PC-9 (cell line): ENCODE data around the gene SHISA4. TPM values are rescaled to one million over a fixed set of nuclear protein-coding genes. Genes with fewer than 3 reads are reported as not detected.
A peak's percentile ranks its signal among the peaks of the same experiment; 100 is the strongest.

Experiments used
- BruUV-seq: library from RNA; stranded (reverse); fragments of 400-500 nt; replicated peaks from 2 replicates; lab custom pipeline; 2021; lab: Mats Ljungman, UMichigan
- CTCF ChIA-PET: fragments of 300-600 bp; sonication (Branson Sonifier 250); formaldehyde crosslinking; loops from one replicate; lab custom pipeline; 2022; ENCODE audit warnings: antibody characterized with exemption; lab: Charles Lee
- POLR2A ChIA-PET: fragments of 300-600 bp; sonication (Branson Sonifier 250); formaldehyde crosslinking; loops from one replicate; lab custom pipeline; 2022; ENCODE audit warnings: antibody characterized with exemption; ENCODE audit not compliant: unreplicated experiment; lab: Charles Lee
- DNase-seq, 2 experiments: peaks; one replicate each; pipeline versions ENCODE4 v3.0.0 to v3.0.0-alpha.2; 2015 to 2022; ENCODE audit warnings: mixed read lengths in 1 of 2
- H2AFZ ChIP-seq: fragments of 200-600 bp; sonication (generic); 2 replicates; pipeline ENCODE4 v1.8.1; 2017; ENCODE audit warnings: antibody characterized with exemption
- H3F3A ChIP-seq: fragments of 200-600 bp; sonication (generic); 2 replicates; pipeline ENCODE4 v1.8.1; 2017; ENCODE audit warnings: antibody characterized with exemption, mild to moderate bottlenecking, low read depth; ENCODE audit not compliant: insufficient read depth
- H3K27ac ChIP-seq: fragments of 200-600 bp; sonication (generic); 2 replicates; pipeline ENCODE4 v1.6.1; 2016; ENCODE audit warnings: mixed run types
- H3K27me3 ChIP-seq: fragments of 200-600 bp; sonication (generic); 2 replicates; pipeline ENCODE4 v1.6.1; 2016; ENCODE audit warnings: low read depth, mixed run types; ENCODE audit not compliant: insufficient read depth
- H3K36me3 ChIP-seq: fragments of 200-600 bp; sonication (generic); 2 replicates; pipeline ENCODE4 v1.6.1; 2016; ENCODE audit warnings: low read depth, mixed run types
- H3K4me1 ChIP-seq: fragments of 200-600 bp; sonication (generic); replicated peaks from 2 replicates; pipeline ENCODE4 v1.6.1; 2016; ENCODE audit warnings: mixed run types; ENCODE audit not compliant: insufficient read depth
- H3K4me2 ChIP-seq: fragments of 200-600 bp; sonication (generic); 2 replicates; pipeline ENCODE4 v1.6.1; 2017; ENCODE audit warnings: mixed run types
- H3K4me3 ChIP-seq: fragments of 200-600 bp; sonication (generic); 2 replicates; pipeline ENCODE4 v1.6.1; 2016; ENCODE audit warnings: mixed run types
- H3K79me2 ChIP-seq: fragments of 200-600 bp; sonication (generic); 2 replicates; pipeline ENCODE4 v1.6.1; 2017; ENCODE audit warnings: low read depth, mixed run types
- H3K9me2 ChIP-seq: fragments of 200-600 bp; sonication (generic); 2 replicates; pipeline ENCODE4 v1.8.1; 2017; ENCODE audit warnings: mild to moderate bottlenecking; ENCODE audit not compliant: insufficient read depth
- H3K9me3 ChIP-seq: fragments of 200-600 bp; sonication (generic); 2 replicates; pipeline ENCODE4 v1.8.1; 2016; ENCODE audit warnings: low read depth; ENCODE audit not compliant: insufficient read depth
- H4K20me1 ChIP-seq: fragments of 200-600 bp; sonication (generic); 2 replicates; pipeline ENCODE4 v1.8.1; 2017; ENCODE audit not compliant: insufficient read depth
- CTCF ChIP-seq: fragments of 200-600 bp; sonication (generic); conservative IDR thresholded peaks from 2 replicates; pipeline ENCODE4 v1.6.1; 2017; ENCODE audit warnings: mixed run types, antibody characterized with exemption, mild to moderate bottlenecking, moderate library complexity
- EZH2 ChIP-seq: fragments of 200-600 bp; sonication (generic); IDR thresholded peaks from 2 replicates; pipeline ENCODE4 v1.8.0; 2017; ENCODE audit warnings: antibody characterized with exemption, low read depth
- intact Hi-C: fragments of 100-400 bp; cut with micrococcal nuclease; formaldehyde crosslinking; loops from one replicate; pipeline ENCODE4 v1.10.0; 2022; ENCODE audit not compliant: unreplicated experiment
- total RNA-seq: library from RNA; stranded (reverse); gene quantifications from 2 replicates; pipeline ENCODE4 v1.2.3, GENCODE V29; 2021

Gene SHISA4
- total RNA-seq, 1 experiment from 2014 or later, result 22.4 TPM

DNA sequence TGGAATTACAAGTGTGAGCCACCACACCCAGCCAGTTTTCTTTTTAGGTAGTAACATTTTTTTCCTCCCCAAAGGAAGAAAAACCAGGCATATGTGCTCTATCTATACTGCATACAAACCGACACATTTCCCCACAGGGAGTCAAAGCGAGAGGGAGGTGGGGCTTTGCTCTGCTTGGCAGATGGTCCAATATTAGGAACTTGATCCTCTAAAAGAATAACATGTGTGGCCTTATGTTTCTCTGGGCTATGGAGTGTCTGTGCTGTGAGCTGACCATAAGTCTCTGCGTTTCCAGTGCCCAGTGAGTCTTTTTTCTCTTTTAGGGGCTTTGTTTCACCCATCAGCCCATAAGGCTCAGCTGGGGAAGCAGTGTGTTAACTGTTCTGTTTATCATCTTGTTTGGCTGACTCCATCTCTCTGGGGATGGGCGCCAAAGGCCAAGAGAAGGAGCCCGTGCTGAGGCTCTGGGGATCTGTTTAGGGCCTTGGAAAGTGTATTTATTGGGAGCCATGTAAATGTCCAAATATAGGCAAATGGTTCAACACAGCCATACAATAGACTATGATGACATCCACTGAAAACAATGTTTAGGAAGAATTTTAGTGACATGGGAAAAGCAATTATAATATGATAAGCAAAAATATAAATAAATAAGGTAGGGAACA, 37.4 kb downstream of the SHISA4 start:
- ChIA-PET POLR2A (no interaction called here), CTCF (no interaction called here)
- H3K4me1 ChIP-seq, result peaks cover 20% of the 10 kb centered on the region
- no peaks in the 10 kb centered on the region for H3K36me3 ChIP-seq
- DNase-seq, result no peak
- intact Hi-C loops, result no loop called here
- no peak overlapping the region for H3K27ac ChIP-seq
- H3K27me3 ChIP-seq, result no peaks in the 10 kb centered on the region
- TF ChIP-seq CTCF (no peak), EZH2 (no peak)
- no peaks in the 10 kb centered on the region for H4K20me1 ChIP-seq
- H3F3A ChIP-seq, result 0 out of 2 replicates have a peak, but pooled peaks cover 7% of the 10 kb centered on the region
- no peaks in the 10 kb centered on the region for H3K9me2 ChIP-seq
- no TSS peak for BruUV-seq
- no peaks in the 10 kb centered on the region for H3K9me3 ChIP-seq
- no peak overlapping the region for H2AFZ ChIP-seq
- H3K4me2 ChIP-seq, result no peak overlapping the region
- no peaks in the 10 kb centered on the region for H3K79me2 ChIP-seq
- no peak overlapping the region for H3K4me3 ChIP-seq

GRCh38 chr1:201928266-201928665, 39.6 kb downstream of the SHISA4 start:
- Histone ChIP-seq H3K79me2 (no peaks in the 10 kb centered on the region), H3K9me2 (no peaks in the 10 kb centered on the region), H3K27ac (no peak overlapping the region), H3K9me3 (no peaks in the 10 kb centered on the region), H3K4me3 (no peak overlapping the region), H3F3A (0 out of 2 replicates have a peak, but pooled peaks cover 7% of the 10 kb centered on the region), H3K4me2 (no peak overlapping the region), H2AFZ (no peak overlapping the region), H4K20me1 (no peaks in the 10 kb centered on the region), H3K4me1 (peaks cover 14% of the 10 kb centered on the region), H3K27me3 (no peaks in the 10 kb centered on the region), H3K36me3 (no peaks in the 10 kb centered on the region)
- DNase-seq, result no peak
- intact Hi-C loops, result no loop called here
- POLR2A ChIA-PET, result interaction anchor here (0.7 kb wide), 1 partner anchor 72 kb away, joined by 3 read pairs; no protein-coding TSS in a partner anchor
- no peak for TF ChIP-seq CTCF
- no peak for TF ChIP-seq EZH2
- no TSS peak for BruUV-seq
- CTCF ChIA-PET, result no interaction called here

GRCh38 chr1:201930137-201930536, 41.4 kb downstream of the SHISA4 start:
- 0 out of 2 replicates have a peak overlapping the region, but pooled peaks have one; percentile 35 for H2AFZ ChIP-seq
- no TSS peak for BruUV-seq
- no peaks in the 10 kb centered on the region for H3K27me3 ChIP-seq
- intact Hi-C loops, result no loop called here
- H3K9me3 ChIP-seq, result no peaks in the 10 kb centered on the region
- DNase-seq, result no peak
- ChIA-PET POLR2A (no interaction called here), CTCF (interaction anchor here (0.5 kb wide), 1 partner anchor 10 kb away, joined by 4 read pairs; no protein-coding TSS in a partner anchor)
- H3K79me2 ChIP-seq, result no peaks in the 10 kb centered on the region
- no peaks in the 10 kb centered on the region for H4K20me1 ChIP-seq
- 0 out of 2 replicates have a peak, but pooled peaks cover 7% of the 10 kb centered on the region for H3F3A ChIP-seq
- H3K36me3 ChIP-seq, result no peaks in the 10 kb centered on the region
- H3K4me2 ChIP-seq, result peak overlapping the region; percentile 31; the same call in 1 of the 2 replicates
- H3K9me2 ChIP-seq, result no peaks in the 10 kb centered on the region
- H3K4me3 ChIP-seq, result no peak overlapping the region
- TF ChIP-seq EZH2 (no peak), CTCF (no peak)
- H3K27ac ChIP-seq, result no peak overlapping the region
- peaks cover 14% of the 10 kb centered on the region for H3K4me1 ChIP-seq
